Body of pancreas (tissue), 4 donors: ENCODE results near the gene FOXI2.

Experiments used
- POLR2A ChIP-seq, 3 donors: fragments of 450-650 bp; IDR thresholded peaks; one replicate each; pipeline ENCODE4 v1.6.1; 2016; ENCODE audit warnings: antibody characterized with exemption in 3 of 3, mild to moderate bottlenecking in 2 of 3
- TF ChIP-seq, protein P1 (sequence below), 7 experiments: fragments of 450-650 bp in 4 of 7; fragments of 200-600 bp in 3 of 7; sonication (generic) in 3 of 7; IDR thresholded peaks; one replicate each; pipeline ENCODE4 v1.5.1; 2016 to 2019; ENCODE audit warnings: antibody characterized with exemption in 7 of 7

DNA sequence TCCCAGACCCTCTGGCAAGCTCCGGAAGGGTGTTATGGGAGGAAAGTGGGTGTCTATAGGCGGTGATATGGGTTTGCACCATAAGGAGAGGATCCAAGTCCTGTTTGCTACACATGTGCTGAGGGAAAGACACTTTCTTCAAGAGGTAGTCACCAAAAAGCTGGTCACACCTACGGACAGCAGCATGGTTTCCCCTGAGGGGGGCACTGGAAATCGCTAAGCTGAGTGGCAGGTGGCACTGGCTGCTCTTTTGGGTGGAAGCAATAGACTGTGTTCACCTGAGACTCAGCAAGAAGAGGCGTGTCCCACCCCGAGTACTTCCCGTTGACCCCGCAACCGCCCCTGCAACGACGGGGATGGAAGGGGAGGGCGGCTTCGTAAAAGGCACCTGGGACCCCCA lies 1.8 kb upstream of the FOXI2 start:
- TF ChIP-seq, protein P1, sequence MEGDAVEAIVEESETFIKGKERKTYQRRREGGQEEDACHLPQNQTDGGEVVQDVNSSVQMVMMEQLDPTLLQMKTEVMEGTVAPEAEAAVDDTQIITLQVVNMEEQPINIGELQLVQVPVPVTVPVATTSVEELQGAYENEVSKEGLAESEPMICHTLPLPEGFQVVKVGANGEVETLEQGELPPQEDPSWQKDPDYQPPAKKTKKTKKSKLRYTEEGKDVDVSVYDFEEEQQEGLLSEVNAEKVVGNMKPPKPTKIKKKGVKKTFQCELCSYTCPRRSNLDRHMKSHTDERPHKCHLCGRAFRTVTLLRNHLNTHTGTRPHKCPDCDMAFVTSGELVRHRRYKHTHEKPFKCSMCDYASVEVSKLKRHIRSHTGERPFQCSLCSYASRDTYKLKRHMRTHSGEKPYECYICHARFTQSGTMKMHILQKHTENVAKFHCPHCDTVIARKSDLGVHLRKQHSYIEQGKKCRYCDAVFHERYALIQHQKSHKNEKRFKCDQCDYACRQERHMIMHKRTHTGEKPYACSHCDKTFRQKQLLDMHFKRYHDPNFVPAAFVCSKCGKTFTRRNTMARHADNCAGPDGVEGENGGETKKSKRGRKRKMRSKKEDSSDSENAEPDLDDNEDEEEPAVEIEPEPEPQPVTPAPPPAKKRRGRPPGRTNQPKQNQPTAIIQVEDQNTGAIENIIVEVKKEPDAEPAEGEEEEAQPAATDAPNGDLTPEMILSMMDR (IDR thresholded peaks at IDR 0.05) = no peak
- no peak for TF ChIP-seq POLR2A (IDR thresholded peaks at IDR 0.05)
